ENCODE results near the gene STAMBP.

Gene STAMBP

GRCh38 chr2:73910873-73911547 is 82.2 kb downstream of the STAMBP start:
- Histone ChIP-seq H3K36me3 (ENCODE audit: low read depth) (no peaks in the 10 kb centered on the region), H3K27ac (ENCODE audit: poor library complexity, severe bottlenecking) (no peak overlapping the region), H3K4me3 (ENCODE audit: severe bottlenecking) (no peak overlapping the region), H3K4me1 (ENCODE audit: insufficient read depth, poor library complexity, severe bottlenecking) (no peaks in the 10 kb centered on the region), H3K27me3 (ENCODE audit: insufficient read depth, poor library complexity, severe bottlenecking) (no peaks in the 10 kb centered on the region), H3K9me3 (ENCODE audit: severe bottlenecking) (no peaks in the 10 kb centered on the region)
- TF ChIP-seq CTCF (IDR thresholded peaks at IDR 0.05; ENCODE audit: poor library complexity, severe bottlenecking) = no peak
- no peak for DNase-seq (ENCODE audit: low spot score)
- no peak for ATAC-seq (ENCODE audit: low read depth)

- no peak for TF ChIP-seq CTCF (IDR thresholded peaks at IDR 0.05; ENCODE audit: poor library complexity, severe bottlenecking)
- H3K4me3 ChIP-seq (ENCODE audit: severe bottlenecking) = no peak overlapping the region
- no peak for ATAC-seq (ENCODE audit: low read depth)
Measured at GRCh38 chr2:73911548-73912208, 82.9 kb downstream of the STAMBP start.

GRCh38 chr2:73913414-73914054 is 84.8 kb downstream of the STAMBP start:
- Histone ChIP-seq H3K27ac (ENCODE audit: poor library complexity, severe bottlenecking) (no peak overlapping the region), H3K4me3 (ENCODE audit: severe bottlenecking) (no peak overlapping the region), H3K9me3 (ENCODE audit: severe bottlenecking) (no peaks in the 10 kb centered on the region), H3K27me3 (ENCODE audit: insufficient read depth, poor library complexity, severe bottlenecking) (no peaks in the 10 kb centered on the region), H3K36me3 (ENCODE audit: low read depth) (no peaks in the 10 kb centered on the region), H3K4me1 (ENCODE audit: insufficient read depth, poor library complexity, severe bottlenecking) (no peaks in the 10 kb centered on the region)
- TF ChIP-seq CTCF (IDR thresholded peaks at IDR 0.05; ENCODE audit: poor library complexity, severe bottlenecking) = no peak
- ATAC-seq (ENCODE audit: low read depth) = no peak
- no peak for DNase-seq (ENCODE audit: low spot score)

More at GRCh38 chr2:73911548-73912208, 82.9 kb downstream of the STAMBP start:
- no peaks in the 10 kb centered on the region for H3K4me1 ChIP-seq (ENCODE audit: insufficient read depth, poor library complexity, severe bottlenecking)
- DNase-seq (ENCODE audit: low spot score) = no peak
- no peaks in the 10 kb centered on the region for H3K9me3 ChIP-seq (ENCODE audit: severe bottlenecking)
- H3K27me3 ChIP-seq (ENCODE audit: insufficient read depth, poor library complexity, severe bottlenecking) = no peaks in the 10 kb centered on the region
- no peaks in the 10 kb centered on the region for H3K36me3 ChIP-seq (ENCODE audit: low read depth)
- H3K27ac ChIP-seq (ENCODE audit: poor library complexity, severe bottlenecking) = no peak overlapping the region

- H3K27ac ChIP-seq (ENCODE audit: poor library complexity, severe bottlenecking) = no peak overlapping the region
- H3K9me3 ChIP-seq (ENCODE audit: severe bottlenecking) = no peaks in the 10 kb centered on the region
- DNase-seq (ENCODE audit: low spot score) (no peak), ATAC-seq (ENCODE audit: low read depth) (no peak)
- no peaks in the 10 kb centered on the region for H3K36me3 ChIP-seq (ENCODE audit: low read depth)
- no peak overlapping the region for H3K4me3 ChIP-seq (ENCODE audit: severe bottlenecking)
- TF ChIP-seq CTCF (IDR thresholded peaks at IDR 0.05; ENCODE audit: poor library complexity, severe bottlenecking) = no peak
- H3K27me3 ChIP-seq (ENCODE audit: insufficient read depth, poor library complexity, severe bottlenecking) = no peaks in the 10 kb centered on the region
- H3K4me1 ChIP-seq (ENCODE audit: insufficient read depth, poor library complexity, severe bottlenecking) = no peaks in the 10 kb centered on the region
Measured at GRCh38 chr2:73914667-73915066, 85.9 kb downstream of the STAMBP start.
